ENCODE results near the gene CALD1.

CALD1 gene

GRCh38 chr7:134870156-134870555 lies 90.7 kb downstream of the CALD1 start:
- no peak overlapping the region for H3K27ac ChIP-seq
- TF ChIP-seq ZFX (IDR thresholded peaks at IDR 0.05; ENCODE audit: borderline replicate concordance) (no peak), CTCF (IDR thresholded peaks at IDR 0.05) (no peak)

- H3K27ac ChIP-seq, result no peak overlapping the region
- TF ChIP-seq ZFX (IDR thresholded peaks at IDR 0.05; ENCODE audit: borderline replicate concordance) (no peak), CTCF (IDR thresholded peaks at IDR 0.05) (no peak)
These were observed 91.3 kb downstream of the CALD1 start for GRCh38 chr7:134870781-134871180.

- H3K27ac ChIP-seq, result no peak overlapping the region
- no peak for TF ChIP-seq CTCF (IDR thresholded peaks at IDR 0.05)
- no peak for TF ChIP-seq ZFX (IDR thresholded peaks at IDR 0.05; ENCODE audit: borderline replicate concordance)
These were observed 93.8 kb downstream of the CALD1 start for GRCh38 chr7:134873253-134873652.

- TF ChIP-seq CTCF (IDR thresholded peaks at IDR 0.05), result no peak
- TF ChIP-seq ZFX (IDR thresholded peaks at IDR 0.05; ENCODE audit: borderline replicate concordance), result no peak
- no peak overlapping the region for H3K27ac ChIP-seq
These were observed 95.0 kb downstream of the CALD1 start for GRCh38 chr7:134874407-134874806.

GRCh38 chr7:134875867-134876266 lies 96.4 kb downstream of the CALD1 start:
- TF ChIP-seq ZFX (IDR thresholded peaks at IDR 0.05; ENCODE audit: borderline replicate concordance), result no peak
- no peak for TF ChIP-seq CTCF (IDR thresholded peaks at IDR 0.05)
- no peak overlapping the region for H3K27ac ChIP-seq

- H3K27ac ChIP-seq, result no peak overlapping the region
- TF ChIP-seq ZFX (IDR thresholded peaks at IDR 0.05; ENCODE audit: borderline replicate concordance) (no peak), CTCF (IDR thresholded peaks at IDR 0.05) (no peak)
These were observed 99.4 kb downstream of the CALD1 start for GRCh38 chr7:134878746-134879357.

- no peak overlapping the region for H3K27ac ChIP-seq
- TF ChIP-seq ZFX (IDR thresholded peaks at IDR 0.05; ENCODE audit: borderline replicate concordance) (no peak), CTCF (IDR thresholded peaks at IDR 0.05) (no peak)
These were observed 100.5 kb downstream of the CALD1 start for GRCh38 chr7:134879815-134880475.
